ENCODE measurements around the gene P4HA3.

DNA sequence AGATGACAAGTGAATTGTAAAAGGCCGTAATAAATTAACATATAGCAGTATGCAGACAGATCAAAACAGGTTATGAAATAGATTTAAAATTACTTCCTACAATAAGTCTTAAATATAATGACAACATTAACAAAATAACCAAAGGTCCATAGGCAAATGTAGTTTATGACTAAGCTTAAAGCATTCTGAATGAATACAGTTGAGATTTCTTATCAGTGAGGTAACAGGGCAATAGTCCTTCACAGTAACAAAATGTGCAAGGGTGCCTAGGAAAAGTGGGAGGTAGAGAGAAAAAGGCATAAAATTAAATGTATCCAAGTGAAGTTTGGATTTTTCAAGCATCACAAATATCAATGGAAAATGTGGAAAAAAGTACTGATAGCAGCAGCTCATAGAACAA lies 20.9 kb upstream of the P4HA3 start:
- TF ChIP-seq EGR1 (IDR thresholded peaks at IDR 0.05; ENCODE audit: low read depth): no peak
- TF ChIP-seq JUND (IDR thresholded peaks at IDR 0.05): no peak
- no peak for TF ChIP-seq POLR2A (IDR thresholded peaks at IDR 0.05; ENCODE audit: borderline replicate concordance, extremely low read depth, insufficient read depth, insufficient read length)
